Activated CD4-positive, CD25-positive, alpha-beta regulatory T cell (primary cell): ENCODE results near the gene CLSTN2.

ENCODE experiments used
- DNase-seq, 4 experiments: peaks; one replicate each; lab custom pipeline; 2025; lab: John Stamatoyannopoulos, UW

CLSTN2 gene

GRCh38 chr3:140148824-140149390 is 213.9 kb downstream of the CLSTN2 start:
- no peak for DNase-seq

GRCh38 chr3:140151321-140151720 is 216.3 kb downstream of the CLSTN2 start:
- no peak for DNase-seq

- no peak for DNase-seq
These were observed 218.1 kb downstream of the CLSTN2 start for GRCh38 chr3:140152851-140153639.

DNA sequence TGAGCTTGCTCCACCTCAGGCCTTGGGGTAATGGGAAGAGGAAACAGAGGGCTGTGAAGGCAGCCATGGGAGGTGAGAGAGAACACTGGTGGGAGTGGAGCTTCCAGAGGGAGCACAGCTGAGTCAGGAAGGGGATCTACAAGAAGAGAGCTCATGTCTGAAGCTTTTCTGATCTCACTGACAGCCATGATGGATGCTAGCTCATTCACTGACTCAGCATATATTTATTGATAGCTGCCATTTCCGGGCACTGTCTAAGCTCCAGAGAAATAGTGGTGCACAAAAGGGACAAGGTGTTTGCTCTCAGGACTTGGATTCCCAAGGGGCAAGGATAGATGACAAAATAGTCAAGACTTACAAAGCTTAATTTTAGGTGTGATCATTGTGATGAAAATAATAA is 218.8 kb downstream of the CLSTN2 start:
- DNase-seq, result no peak

DNA sequence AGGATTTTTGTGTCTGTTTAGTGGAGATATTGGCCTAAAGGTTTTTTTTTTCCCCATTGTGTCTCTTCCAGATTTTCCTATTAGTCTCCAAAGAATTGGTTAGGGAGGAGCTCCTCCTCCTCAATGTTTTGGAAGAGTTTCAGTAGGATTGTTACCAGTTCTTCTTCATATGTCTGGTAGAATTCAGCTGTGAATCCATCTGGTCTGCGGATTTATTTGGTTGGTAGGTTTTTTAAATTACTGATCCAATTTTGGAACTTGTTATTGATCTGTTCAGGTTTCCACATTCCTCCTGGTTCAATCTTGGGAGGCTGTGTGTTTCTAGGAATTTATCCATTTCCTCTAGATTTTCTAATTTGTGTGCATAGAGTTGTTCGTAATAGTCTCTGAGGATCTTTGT is 222.2 kb downstream of the CLSTN2 start:
- no peak for DNase-seq

- no peak for DNase-seq
These were observed 224.7 kb downstream of the CLSTN2 start for GRCh38 chr3:140159646-140160045.

- DNase-seq, result no peak
These were observed 225.6 kb downstream of the CLSTN2 start for GRCh38 chr3:140160553-140160952.

DNA sequence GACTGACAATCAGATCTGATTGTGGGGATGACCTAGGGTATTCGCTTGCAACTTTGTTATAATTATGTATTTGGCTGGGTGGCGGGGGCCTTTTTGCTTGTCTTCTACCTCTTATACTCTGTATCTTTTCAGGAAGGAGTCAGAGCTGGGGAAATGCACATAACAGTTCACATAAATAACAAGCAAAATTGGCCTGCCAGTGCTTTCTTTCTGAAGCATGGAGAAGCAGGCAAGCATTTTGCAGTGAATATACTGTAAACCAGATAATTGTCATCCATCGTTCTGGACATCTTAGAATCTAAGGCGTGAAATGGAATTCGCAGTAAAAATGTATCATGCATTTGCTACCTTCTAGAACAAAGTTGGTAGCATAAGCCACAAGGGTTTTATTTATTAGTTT is 227.6 kb downstream of the CLSTN2 start:
- DNase-seq, result no peak

GRCh38 chr3:140163159-140163763 is 228.3 kb downstream of the CLSTN2 start:
- no peak for DNase-seq

DNA sequence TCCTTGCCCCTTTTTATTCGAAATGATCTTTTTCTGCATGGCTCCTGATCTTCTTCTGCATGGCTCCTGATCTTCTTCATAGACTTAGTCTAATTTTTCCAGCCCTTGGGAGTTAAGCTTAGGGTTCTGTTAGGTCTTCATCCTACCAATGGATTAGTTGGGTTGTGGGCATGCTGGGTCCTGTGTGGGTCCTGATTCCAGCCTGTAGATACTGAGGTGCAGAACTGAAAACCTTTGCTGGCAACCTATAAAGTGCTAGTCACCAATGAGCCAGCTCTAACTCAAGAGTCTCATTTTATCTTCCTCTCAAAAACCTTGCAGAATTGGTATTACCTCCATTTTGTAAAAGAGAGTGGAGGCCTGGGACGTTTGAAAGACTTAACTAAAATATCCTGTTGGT is 229.2 kb downstream of the CLSTN2 start:
- DNase-seq, result no peak

- DNase-seq, result no peak
These were observed 230.1 kb downstream of the CLSTN2 start for GRCh38 chr3:140164922-140165590.

- DNase-seq, result no peak
These were observed 230.8 kb downstream of the CLSTN2 start for GRCh38 chr3:140165781-140166180.

GRCh38 chr3:140166861-140167599 is 232.0 kb downstream of the CLSTN2 start:
- DNase-seq, result no peak

GRCh38 chr3:140167600-140168281 is 232.8 kb downstream of the CLSTN2 start:
- DNase-seq, result no peak

- no peak for DNase-seq
These were observed 235.6 kb downstream of the CLSTN2 start for GRCh38 chr3:140170612-140171011.

- no peak for DNase-seq
These were observed 241.5 kb downstream of the CLSTN2 start for GRCh38 chr3:140176526-140176925.

GRCh38 chr3:140177943-140178342 is 243.0 kb downstream of the CLSTN2 start:
- no peak for DNase-seq

DNA sequence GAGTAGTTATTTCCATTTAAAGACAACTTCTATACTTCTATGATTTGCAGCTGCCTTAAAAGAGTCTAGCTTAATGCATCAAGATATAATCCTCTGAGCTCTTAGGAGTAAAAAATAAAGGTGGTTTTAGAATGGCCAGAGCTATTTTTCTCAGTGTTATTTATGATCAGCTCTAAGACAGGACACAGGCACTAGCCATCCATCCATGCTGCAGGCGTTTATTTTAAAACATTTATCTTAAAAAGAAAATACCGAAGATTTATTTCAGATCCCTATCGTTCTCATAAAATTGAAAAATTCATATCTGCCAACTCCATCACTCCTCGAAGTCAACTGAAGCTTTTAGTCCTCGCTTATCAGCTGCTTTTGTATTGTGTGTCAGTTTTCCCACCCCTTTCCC is 243.5 kb downstream of the CLSTN2 start:
- DNase-seq, result no peak

- no peak for DNase-seq
These were observed 245.6 kb downstream of the CLSTN2 start for GRCh38 chr3:140180603-140181002.

GRCh38 chr3:140185375-140185774 is 250.4 kb downstream of the CLSTN2 start:
- no peak for DNase-seq

DNA sequence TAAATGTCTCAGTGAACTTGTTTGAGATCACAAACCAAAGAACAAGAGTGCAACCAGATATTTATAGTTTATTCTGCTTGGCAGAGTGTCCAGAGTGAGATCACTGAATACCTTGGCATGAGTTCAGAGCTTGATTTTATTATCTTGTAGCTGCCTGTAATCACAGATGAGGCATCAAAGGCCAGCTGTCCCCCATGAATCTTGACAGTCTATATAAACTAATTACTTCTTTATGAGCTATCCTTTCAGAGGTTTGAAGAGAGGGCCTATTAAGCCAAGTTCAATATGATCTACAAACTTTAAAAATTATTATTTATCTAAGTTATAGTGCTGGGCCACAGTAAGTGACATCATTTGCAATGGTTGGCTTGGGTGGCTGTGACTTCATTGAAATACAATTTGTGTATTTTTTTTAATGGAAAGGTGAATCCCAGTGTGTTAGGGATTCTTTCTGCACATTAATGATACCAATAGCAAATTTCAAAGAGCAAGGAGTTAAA is 251.5 kb downstream of the CLSTN2 start:
- no peak for DNase-seq
